ENCODE data around the gene CETN2.
"Not testable (repeated sequence)": the region's sequence is repeated elsewhere in the genome, so short reads cannot be mapped to it uniquely, and the experiment has no call there.

CETN2 gene

GRCh38 chrX:152832520-152832919, 2.0 kb upstream of the CETN2 start:
- no peak for DNase-seq (ENCODE audit: low read depth in 2 of 2)

DNA sequence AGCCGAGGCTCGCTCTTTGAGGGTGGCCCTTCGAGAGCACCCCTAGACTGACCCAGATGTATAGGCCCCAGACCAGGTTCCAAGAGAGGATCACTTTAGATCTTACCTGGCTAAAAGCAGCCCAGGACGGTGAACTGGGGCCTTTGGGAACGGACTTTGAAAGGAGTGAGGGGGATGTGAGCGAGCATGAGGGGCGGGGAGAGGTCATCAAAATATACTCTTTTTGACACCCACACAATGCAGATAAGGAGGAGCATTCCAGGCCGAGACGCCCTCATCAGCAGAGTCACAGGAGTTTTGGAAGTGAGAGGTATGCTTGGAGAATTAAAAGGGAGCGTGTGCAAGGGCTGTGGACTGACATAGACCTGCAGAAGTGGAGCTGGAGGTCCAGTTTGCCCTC, 834 bp upstream of the CETN2 start:
- DNase-seq (ENCODE audit: low read depth in 2 of 2), result no peak

DNA sequence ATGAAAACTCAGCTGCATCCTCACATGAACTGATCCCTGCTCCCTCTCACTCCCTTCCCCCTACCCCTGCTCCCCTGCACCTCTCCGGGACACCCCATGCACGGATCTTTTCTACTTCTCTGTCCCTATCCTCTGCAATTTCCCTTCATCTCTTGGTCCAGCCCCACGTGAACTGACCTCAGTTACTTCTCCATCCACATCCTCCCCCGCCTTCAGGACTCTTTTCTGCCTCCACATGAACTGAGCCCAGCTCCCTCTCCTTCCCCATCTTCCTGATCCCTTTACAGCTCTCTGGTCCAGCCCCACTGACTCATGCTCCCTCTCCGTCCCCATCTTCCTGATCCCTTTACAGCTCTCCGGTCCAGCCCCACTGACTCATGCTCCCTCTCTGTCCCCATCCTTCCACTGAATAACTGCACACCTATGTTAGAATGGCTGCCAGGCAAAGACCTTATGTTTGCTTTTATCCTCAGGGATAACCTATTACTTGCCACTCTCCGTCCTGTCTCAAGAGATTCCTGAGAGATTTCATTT, 5.6 kb downstream of the CETN2 start:
- no peak for DNase-seq (ENCODE audit: low read depth in 2 of 2)

- no peak for DNase-seq (ENCODE audit: low read depth in 2 of 2)
Measured at GRCh38 chrX:152823657-152824056, 6.9 kb downstream of the CETN2 start.

DNA sequence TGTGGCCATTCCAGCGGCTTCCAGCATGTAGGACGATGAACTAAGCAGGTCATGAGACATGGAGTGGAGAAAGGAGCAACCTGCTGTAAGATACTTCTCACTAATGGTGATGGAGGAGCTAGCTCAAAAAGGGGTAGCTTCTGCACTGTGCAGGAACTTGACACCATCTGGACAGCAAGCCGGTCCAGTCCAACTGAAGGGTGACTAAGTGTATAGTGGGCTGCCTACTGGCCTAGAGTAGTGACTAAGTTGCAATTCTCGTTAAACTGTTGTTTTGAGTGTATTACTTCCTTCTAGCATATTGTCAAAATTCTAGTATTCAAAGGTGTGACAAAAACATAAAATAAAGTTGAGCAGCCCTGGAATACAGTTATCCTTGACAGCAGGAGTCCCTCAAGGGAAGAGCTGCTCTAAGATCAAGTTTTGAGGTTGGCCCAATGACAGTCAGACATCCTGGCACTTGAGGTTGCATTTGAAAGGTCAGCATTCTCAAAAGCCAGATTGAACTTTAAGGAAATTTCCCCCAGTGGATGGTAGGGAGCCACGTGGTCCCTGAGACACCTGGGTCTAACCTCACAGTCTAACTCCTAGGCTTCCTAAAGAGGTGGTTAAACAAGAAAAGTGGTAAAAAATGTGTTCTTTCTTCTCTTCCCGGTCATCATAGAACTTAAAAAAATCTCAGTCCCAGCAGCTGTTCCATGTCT, 8.0 kb downstream of the CETN2 start:
- no peak for DNase-seq (ENCODE audit: low read depth in 2 of 2)

DNA sequence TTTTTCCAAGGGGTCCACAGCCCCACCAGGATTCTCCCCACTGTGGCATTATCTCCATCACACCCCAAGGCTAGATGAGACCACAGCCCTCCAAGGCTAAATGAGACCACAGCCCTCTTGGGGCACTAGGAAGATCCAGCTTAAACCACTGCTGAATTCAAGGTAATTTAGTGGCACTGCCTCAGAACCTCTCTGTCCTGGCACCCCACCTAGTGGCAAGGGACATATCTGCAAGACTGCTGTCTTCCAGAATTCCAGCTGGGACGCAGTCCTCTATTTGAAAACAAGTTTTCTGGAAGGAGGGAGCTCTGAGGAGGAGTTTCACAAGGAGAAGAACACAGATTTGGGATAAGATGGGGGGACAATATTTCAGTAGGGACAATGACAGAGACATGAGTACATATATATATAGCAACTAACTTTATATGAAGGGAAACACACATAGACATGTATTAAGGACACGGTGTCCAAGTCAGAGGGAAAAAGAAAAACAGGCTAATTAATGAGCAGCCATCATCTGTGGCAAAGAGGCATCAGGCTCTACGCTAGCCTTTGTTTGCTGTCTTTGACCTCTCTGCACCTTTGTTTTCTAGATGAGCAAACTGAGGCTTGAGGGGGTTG, 9.3 kb downstream of the CETN2 start:
- DNase-seq (ENCODE audit: low read depth in 2 of 2), result no peak

DNA sequence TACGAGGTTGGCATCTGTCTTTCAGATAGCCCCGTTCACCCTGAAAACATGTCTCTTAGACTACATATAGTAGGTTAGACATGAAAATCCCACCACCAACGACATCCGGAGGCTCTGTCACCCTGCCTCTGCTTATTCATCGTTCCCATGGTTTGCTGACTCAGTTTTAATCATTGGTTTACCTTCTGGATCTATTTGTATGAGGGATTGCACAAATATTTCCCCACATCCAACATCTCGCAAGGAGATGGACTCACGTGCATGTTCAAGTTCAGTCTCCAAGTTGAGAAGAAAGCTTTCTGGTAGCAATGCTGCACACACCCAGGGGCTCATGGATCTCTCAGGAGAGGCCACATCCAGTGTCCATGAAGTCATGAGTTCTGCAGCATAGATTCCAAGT, 10.8 kb downstream of the CETN2 start:
- DNase-seq (ENCODE audit: low read depth in 2 of 2), result no peak

GRCh38 chrX:152819266-152819665, 11.3 kb downstream of the CETN2 start:
- no peak for DNase-seq (ENCODE audit: low read depth in 2 of 2)

DNA sequence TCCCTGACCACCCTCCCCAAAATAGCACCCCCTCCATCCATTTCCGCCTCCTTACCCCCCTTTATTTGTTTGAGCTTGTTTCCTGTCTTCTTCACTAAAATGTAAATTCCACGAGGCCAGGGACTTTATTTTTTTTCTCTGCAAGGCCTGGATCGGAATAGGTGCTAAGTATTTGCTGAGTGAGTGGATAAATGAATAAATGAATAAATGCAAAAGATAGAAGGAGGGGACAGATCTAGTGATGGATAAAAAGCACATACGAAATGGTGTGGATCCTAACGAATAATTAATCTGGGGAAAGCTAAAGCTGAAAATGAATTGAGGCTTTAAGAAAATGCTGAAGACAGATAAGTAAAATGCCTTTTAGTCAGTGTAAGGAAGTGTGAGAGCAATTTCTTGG, 12.2 kb downstream of the CETN2 start:
- no peak for DNase-seq (ENCODE audit: low read depth in 2 of 2)

DNA sequence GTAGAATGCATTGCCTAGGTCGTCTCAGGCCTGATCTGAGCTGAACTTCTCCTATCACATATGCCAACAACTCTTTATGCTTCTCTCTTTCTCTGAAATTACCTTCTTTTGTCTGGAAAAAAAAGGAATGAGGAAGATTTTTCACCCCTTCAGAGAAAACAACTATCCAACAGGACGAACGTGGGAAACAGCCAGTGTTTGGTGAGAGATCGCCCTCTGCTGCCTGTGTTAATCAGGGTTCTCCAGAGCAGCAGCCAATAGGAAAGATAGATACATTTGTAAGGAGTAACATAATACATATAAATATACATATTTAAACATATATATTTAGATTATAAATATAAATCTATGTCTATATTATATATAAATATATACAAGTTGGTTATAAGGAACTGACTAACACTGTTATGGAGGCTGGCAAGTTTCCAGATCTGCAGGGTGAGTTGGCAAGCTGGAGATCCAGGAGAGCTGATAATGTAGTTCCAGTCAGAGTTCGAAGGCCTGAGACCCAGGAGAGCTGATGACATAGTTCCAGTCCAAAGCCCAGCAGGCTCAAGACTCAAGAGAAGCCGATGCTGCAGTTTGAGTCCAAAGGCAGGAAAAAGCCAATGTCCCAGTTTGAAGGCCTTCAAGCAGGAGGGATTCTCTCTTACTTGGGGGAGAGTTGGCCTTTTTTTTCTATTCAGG, 13.3 kb downstream of the CETN2 start:
- no peak for DNase-seq (ENCODE audit: low read depth in 2 of 2)

DNA sequence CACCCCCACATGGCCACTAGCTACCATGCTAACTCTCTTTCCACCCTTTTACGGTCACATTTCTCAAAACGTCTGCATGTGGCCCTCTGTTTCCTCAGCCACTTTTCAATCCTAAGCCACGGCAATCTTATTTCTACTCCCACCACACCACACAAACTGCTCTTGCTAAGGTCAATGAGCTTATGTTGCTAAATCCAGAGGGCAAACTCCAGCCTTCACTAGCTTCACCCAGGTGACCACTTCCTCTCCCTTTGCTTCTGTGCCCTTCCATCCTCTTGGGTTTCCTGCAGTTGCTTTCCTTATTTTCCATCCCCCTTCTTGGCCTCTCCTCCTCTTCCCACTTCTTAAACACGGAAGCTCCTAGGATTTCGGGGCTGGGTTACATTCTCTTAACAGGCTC, 16.5 kb downstream of the CETN2 start:
- no peak for DNase-seq (ENCODE audit: low read depth in 2 of 2)

GRCh38 chrX:152813206-152813605, 17.4 kb downstream of the CETN2 start:
- DNase-seq (ENCODE audit: low read depth in 2 of 2), result no peak

- DNase-seq (ENCODE audit: low read depth in 2 of 2), result no peak
Measured at GRCh38 chrX:152810403-152810802, 20.2 kb downstream of the CETN2 start.

GRCh38 chrX:152806035-152806434, 24.5 kb downstream of the CETN2 start:
- DNase-seq (ENCODE audit: low read depth in 2 of 2), result no peak

GRCh38 chrX:152798945-152799344, 31.6 kb downstream of the CETN2 start:
- DNase-seq (ENCODE audit: low read depth in 2 of 2), result no peak

GRCh38 chrX:152787062-152787461, 43.5 kb downstream of the CETN2 start:
- DNase-seq (ENCODE audit: low read depth in 2 of 2), result not testable (repeated sequence)

Data from stimulated activated CD8-positive, alpha-beta memory T cell treated with anti-CD3 and anti-CD28 coated beads, Interleukin-2, amount 100 ng/mL, for 1 hour (primary cell).